ENCODE data around the gene THRB.

The THRB gene

GRCh38 chr3:24162929-24163328 is 331.7 kb downstream of the THRB start:
- no peak overlapping the region for H2AFZ ChIP-seq
- no peak overlapping the region for H3K27ac ChIP-seq
- TF ChIP-seq CTCF (IDR thresholded peaks at IDR 0.05) = no peak
- H3K9ac ChIP-seq = no peak overlapping the region
- H3K36me3 ChIP-seq (ENCODE audit: control insufficient read depth, insufficient read depth, low read length) = no peaks in the 10 kb centered on the region
- H3K79me2 ChIP-seq = no peaks in the 10 kb centered on the region
- no peaks in the 10 kb centered on the region for H3K27me3 ChIP-seq (ENCODE audit: control insufficient read depth, insufficient read depth, low read length)
- no peaks in the 10 kb centered on the region for H3K9me3 ChIP-seq (ENCODE audit: control insufficient read depth, low read length)
- peaks cover 2% of the 10 kb centered on the region for H3K4me1 ChIP-seq
- H3K4me3 ChIP-seq (ENCODE audit: low read depth, low read length) = no peak overlapping the region
- no peak overlapping the region for H3K4me2 ChIP-seq (ENCODE audit: low read length)

- peaks cover 2% of the 10 kb centered on the region for H3K4me1 ChIP-seq
- no peaks in the 10 kb centered on the region for H3K27me3 ChIP-seq (ENCODE audit: control insufficient read depth, insufficient read depth, low read length)
- no peaks in the 10 kb centered on the region for H3K79me2 ChIP-seq
- no peak overlapping the region for H3K4me3 ChIP-seq (ENCODE audit: low read depth, low read length)
- no peak overlapping the region for H3K27ac ChIP-seq
- H3K4me2 ChIP-seq (ENCODE audit: low read length) = no peak overlapping the region
- no peak overlapping the region for H2AFZ ChIP-seq
- H3K36me3 ChIP-seq (ENCODE audit: control insufficient read depth, insufficient read depth, low read length) = no peaks in the 10 kb centered on the region
- H3K9me3 ChIP-seq (ENCODE audit: control insufficient read depth, low read length) = no peaks in the 10 kb centered on the region
- no peak for TF ChIP-seq CTCF (IDR thresholded peaks at IDR 0.05)
- no peak overlapping the region for H3K9ac ChIP-seq
Measured at GRCh38 chr3:24161841-24162240, 332.8 kb downstream of the THRB start.

- no peak for TF ChIP-seq CTCF (IDR thresholded peaks at IDR 0.05)
- H3K36me3 ChIP-seq (ENCODE audit: control insufficient read depth, insufficient read depth, low read length) = no peaks in the 10 kb centered on the region
- H3K27ac ChIP-seq = no peak overlapping the region
- H3K79me2 ChIP-seq = no peaks in the 10 kb centered on the region
- no peak overlapping the region for H3K9ac ChIP-seq
- no peak overlapping the region for H3K4me2 ChIP-seq (ENCODE audit: low read length)
- H3K9me3 ChIP-seq (ENCODE audit: control insufficient read depth, low read length) = no peaks in the 10 kb centered on the region
- no peak overlapping the region for H3K4me3 ChIP-seq (ENCODE audit: low read depth, low read length)
- peaks cover 2% of the 10 kb centered on the region for H3K4me1 ChIP-seq
- H3K27me3 ChIP-seq (ENCODE audit: control insufficient read depth, insufficient read depth, low read length) = no peaks in the 10 kb centered on the region
- no peak overlapping the region for H2AFZ ChIP-seq
Measured at GRCh38 chr3:24160424-24161095, 334.1 kb downstream of the THRB start.

GRCh38 chr3:24158761-24159454 is 335.7 kb downstream of the THRB start:
- H3K27ac ChIP-seq = no peak overlapping the region
- peaks cover 2% of the 10 kb centered on the region for H3K4me1 ChIP-seq
- no peak overlapping the region for H3K9ac ChIP-seq
- no peaks in the 10 kb centered on the region for H3K9me3 ChIP-seq (ENCODE audit: control insufficient read depth, low read length)
- H3K79me2 ChIP-seq = no peaks in the 10 kb centered on the region
- no peak overlapping the region for H3K4me3 ChIP-seq (ENCODE audit: low read depth, low read length)
- no peaks in the 10 kb centered on the region for H3K36me3 ChIP-seq (ENCODE audit: control insufficient read depth, insufficient read depth, low read length)
- H3K4me2 ChIP-seq (ENCODE audit: low read length) = no peak overlapping the region
- no peak for TF ChIP-seq CTCF (IDR thresholded peaks at IDR 0.05)
- no peak overlapping the region for H2AFZ ChIP-seq
- H3K27me3 ChIP-seq (ENCODE audit: control insufficient read depth, insufficient read depth, low read length) = no peaks in the 10 kb centered on the region

- H3K4me3 ChIP-seq (ENCODE audit: low read depth, low read length) = no peak overlapping the region
- H3K79me2 ChIP-seq = no peaks in the 10 kb centered on the region
- no peak overlapping the region for H2AFZ ChIP-seq
- H3K9ac ChIP-seq = no peak overlapping the region
- H3K9me3 ChIP-seq (ENCODE audit: control insufficient read depth, low read length) = no peaks in the 10 kb centered on the region
- H3K27ac ChIP-seq = no peak overlapping the region
- H3K4me2 ChIP-seq (ENCODE audit: low read length) = no peak overlapping the region
- H3K4me1 ChIP-seq = peaks cover 2% of the 10 kb centered on the region
- H3K27me3 ChIP-seq (ENCODE audit: control insufficient read depth, insufficient read depth, low read length) = no peaks in the 10 kb centered on the region
- no peaks in the 10 kb centered on the region for H3K36me3 ChIP-seq (ENCODE audit: control insufficient read depth, insufficient read depth, low read length)
- no peak for TF ChIP-seq CTCF (IDR thresholded peaks at IDR 0.05)
Measured at GRCh38 chr3:24157106-24157505, 337.5 kb downstream of the THRB start.
